Colonic mucosa (tissue), 4 donors: Measurements from ENCODE around the gene TEKT3. TPM values are rescaled to one million over a fixed set of nuclear protein-coding genes. Genes with fewer than 3 reads are reported as not detected.

ENCODE experiments used
- DNase-seq: peaks from one replicate; pipeline ENCODE4 v3.0.0-alpha.2; 2020
- H3K27ac ChIP-seq: fragments of 200-600 bp; one replicate; pipeline ENCODE4 v1.8.0; 2021
- H3K27me3 ChIP-seq: fragments of 200-600 bp; one replicate; pipeline ENCODE4 v1.8.0; 2021
- H3K36me3 ChIP-seq: fragments of 200-600 bp; one replicate; pipeline ENCODE4 v1.8.0; 2021
- H3K4me1 ChIP-seq: fragments of 200-600 bp; one replicate; pipeline ENCODE4 v1.8.0; 2021; ENCODE audit warnings: mild to moderate bottlenecking
- H3K4me3 ChIP-seq: fragments of 200-600 bp; one replicate; pipeline ENCODE4 v1.8.0; 2021
- H3K9ac ChIP-seq, 2 donors: one replicate each; pipeline ENCODE4 v1.7.0; 2013; ENCODE audit warnings: control low read depth in 2 of 2, low read depth in 2 of 2, low read length in 2 of 2
- H3K9me3 ChIP-seq: fragments of 200-600 bp; one replicate; pipeline ENCODE4 v1.8.0; 2021
- intact Hi-C: fragments of 100-400 bp; cut with DNase I; formaldehyde crosslinking; loops from one replicate; pipeline ENCODE4 v1.14.1; 2022
- total RNA-seq, 2 donors: library from RNA; stranded (reverse); fragmentation: NEBNext Ultra II Directional in 1 of 2; extraction: Animal tissue kit (Norgen Biotek cat#: 25700) in 1 of 2; gene quantifications; one replicate each; pipeline ENCODE4 v1.2.1, GENCODE V29; 2021
- TF ChIP-seq, protein P1 (sequence below): fragments of 200-600 bp; IDR thresholded peaks from one replicate; pipeline ENCODE4 v1.8.0; 2022; ENCODE audit warnings: antibody characterized with exemption, mild to moderate bottlenecking
- donor health status: healthy.
- donor health status: DM: no; HTN: no; CAD: no.
- donor health status: DM: no; HTN: no; CAD: no.

Gene TEKT3
- total RNA-seq, 2 donors from 2014 or later, result 0.45 TPM; not detected in 1

DNA sequence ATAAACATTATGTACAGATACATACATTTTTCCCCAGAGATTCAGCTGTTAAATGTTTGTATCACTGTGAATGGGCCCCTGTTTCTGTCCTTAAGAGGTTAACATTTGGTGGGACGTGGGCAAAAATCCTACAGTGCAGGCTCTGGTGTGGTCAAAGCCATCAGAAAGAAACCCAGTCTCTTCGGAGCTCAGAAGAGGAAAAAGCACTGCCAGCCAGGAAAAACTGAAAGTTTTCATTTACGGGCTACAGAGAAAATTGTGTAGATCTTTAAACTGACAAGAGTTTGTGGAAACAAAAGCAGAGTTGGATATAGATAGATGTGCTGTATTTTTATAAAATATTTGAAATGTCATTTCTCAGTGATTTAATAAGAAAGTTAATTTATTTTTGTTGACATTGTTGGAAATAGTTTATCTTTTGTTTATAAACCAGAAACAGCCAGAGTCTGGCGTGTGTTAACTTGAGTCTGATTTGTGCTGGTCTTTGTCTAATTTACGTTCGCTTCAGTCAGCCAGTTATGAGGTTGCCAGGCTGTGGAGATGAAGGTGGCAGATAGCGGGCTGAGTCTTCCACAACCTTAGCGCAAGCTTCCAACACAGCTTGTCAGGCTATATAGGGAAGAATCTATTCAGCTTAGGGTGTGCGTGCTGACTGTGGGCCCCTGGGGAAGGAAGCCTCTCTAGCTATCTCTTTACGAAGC is 9.5 kb upstream of the TEKT3 start:
- H3K27me3 ChIP-seq, result no peaks in the 10 kb centered on the region
- TF ChIP-seq, protein P1, sequence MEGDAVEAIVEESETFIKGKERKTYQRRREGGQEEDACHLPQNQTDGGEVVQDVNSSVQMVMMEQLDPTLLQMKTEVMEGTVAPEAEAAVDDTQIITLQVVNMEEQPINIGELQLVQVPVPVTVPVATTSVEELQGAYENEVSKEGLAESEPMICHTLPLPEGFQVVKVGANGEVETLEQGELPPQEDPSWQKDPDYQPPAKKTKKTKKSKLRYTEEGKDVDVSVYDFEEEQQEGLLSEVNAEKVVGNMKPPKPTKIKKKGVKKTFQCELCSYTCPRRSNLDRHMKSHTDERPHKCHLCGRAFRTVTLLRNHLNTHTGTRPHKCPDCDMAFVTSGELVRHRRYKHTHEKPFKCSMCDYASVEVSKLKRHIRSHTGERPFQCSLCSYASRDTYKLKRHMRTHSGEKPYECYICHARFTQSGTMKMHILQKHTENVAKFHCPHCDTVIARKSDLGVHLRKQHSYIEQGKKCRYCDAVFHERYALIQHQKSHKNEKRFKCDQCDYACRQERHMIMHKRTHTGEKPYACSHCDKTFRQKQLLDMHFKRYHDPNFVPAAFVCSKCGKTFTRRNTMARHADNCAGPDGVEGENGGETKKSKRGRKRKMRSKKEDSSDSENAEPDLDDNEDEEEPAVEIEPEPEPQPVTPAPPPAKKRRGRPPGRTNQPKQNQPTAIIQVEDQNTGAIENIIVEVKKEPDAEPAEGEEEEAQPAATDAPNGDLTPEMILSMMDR, result no peak
- H3K36me3 ChIP-seq, result no peaks in the 10 kb centered on the region
- H3K4me3 ChIP-seq, result no peak overlapping the region
- peaks cover 6% of the 10 kb centered on the region for H3K4me1 ChIP-seq
- no peak for DNase-seq
- intact Hi-C loops, result loop anchor here (5.0 kb wide), 1 partner anchor 84 kb away; the partner anchor contains the start of gene PMP22
- H3K9ac ChIP-seq, result no peak overlapping the region
- H3K9me3 ChIP-seq, result no peaks in the 10 kb centered on the region
- H3K27ac ChIP-seq, result peak overlapping the region; percentile 51

DNA sequence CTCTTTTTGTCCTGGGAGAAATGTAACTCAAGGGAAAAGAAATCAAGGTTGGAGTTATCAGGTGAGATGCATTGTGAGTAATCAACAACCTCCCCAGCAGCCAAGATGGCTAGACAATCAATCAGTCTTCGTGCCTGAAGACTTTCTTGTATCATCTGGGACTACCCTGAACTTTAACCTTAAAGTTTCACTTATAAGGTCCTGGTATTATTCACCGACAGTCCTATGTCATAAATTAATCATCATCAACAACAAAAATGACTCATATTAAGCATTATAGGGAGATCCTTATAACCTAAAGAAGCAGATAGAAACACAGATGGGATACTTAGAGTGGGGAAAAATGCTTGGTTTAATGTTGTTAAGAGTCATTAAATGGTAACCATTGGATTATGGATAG is 7.7 kb upstream of the TEKT3 start:
- H3K4me1 ChIP-seq, result peaks cover 6% of the 10 kb centered on the region
- no peaks in the 10 kb centered on the region for H3K27me3 ChIP-seq
- intact Hi-C loops, result no loop called here

DNA sequence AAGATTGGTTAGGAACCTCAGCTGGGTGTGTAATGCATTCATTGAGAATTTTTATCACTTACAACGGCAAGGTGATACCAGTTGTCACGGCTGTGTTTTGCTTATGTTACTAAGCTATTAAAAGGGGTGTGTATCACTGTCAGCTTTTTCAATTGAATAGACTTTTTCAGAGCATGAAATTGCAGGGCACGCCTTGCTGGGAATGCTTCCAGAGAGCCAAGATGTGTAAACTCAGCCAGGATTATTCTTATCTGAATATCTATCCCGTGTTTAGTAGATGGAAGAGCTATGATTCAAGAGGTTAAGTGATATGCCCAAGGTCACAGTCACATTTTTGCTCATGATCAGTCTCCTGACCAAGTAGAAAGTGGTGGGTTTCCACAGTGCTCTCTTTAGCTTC is 6.6 kb upstream of the TEKT3 start:
- TF ChIP-seq, protein P1, result no peak
- intact Hi-C loops, result no loop called here
- Histone ChIP-seq H3K9ac (peak overlapping the region in 1 of 2 donors; percentile 38), H3K27ac (peak overlapping the region; percentile 51), H3K4me1 (peaks cover 6% of the 10 kb centered on the region), H3K4me3 (no peak overlapping the region), H3K36me3 (no peaks in the 10 kb centered on the region), H3K9me3 (no peaks in the 10 kb centered on the region), H3K27me3 (no peaks in the 10 kb centered on the region)
- peak; percentile 89 for DNase-seq

More for the DNA sequence above, 7.7 kb upstream of the TEKT3 start:
- Histone ChIP-seq H3K36me3 (no peaks in the 10 kb centered on the region), H3K9me3 (no peaks in the 10 kb centered on the region), H3K4me3 (no peak overlapping the region), H3K9ac (no peak overlapping the region), H3K27ac (no peak overlapping the region)
- DNase-seq, result no peak
- TF ChIP-seq, protein P1, result no peak

DNA sequence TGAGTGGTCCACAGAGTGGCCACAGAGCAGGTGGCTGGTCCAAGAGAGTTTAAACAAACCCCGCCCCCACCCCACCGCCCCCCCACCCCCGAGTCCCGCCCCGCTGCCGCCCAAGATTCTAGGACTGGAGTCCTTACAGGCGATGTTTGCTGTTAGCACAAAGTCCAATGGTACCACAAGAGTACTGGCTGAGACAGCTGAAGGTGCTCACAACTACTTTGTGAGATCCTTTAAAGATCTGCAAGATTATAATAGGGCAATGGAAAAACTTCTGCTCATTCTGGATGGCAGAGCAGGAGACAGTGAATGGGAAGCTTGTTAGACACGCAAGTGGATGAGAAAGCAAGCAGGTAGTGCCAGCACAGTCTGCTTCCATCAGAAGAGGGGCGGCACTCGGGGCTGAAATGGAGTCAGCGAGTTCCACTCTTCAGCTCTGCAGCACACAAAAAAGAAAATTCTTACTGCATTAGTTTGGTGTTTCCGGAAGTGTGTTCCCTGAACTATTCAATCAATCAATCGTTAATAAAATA is 4.7 kb upstream of the TEKT3 start:
- H3K9ac ChIP-seq, result no peak overlapping the region
- H3K9me3 ChIP-seq, result no peaks in the 10 kb centered on the region
- TF ChIP-seq, protein P1, result no peak
- intact Hi-C loops, result no loop called here
- H3K4me1 ChIP-seq, result peaks cover 14% of the 10 kb centered on the region
- no peak for DNase-seq
- no peaks in the 10 kb centered on the region for H3K36me3 ChIP-seq
- H3K27ac ChIP-seq, result no peak overlapping the region
- no peak overlapping the region for H3K4me3 ChIP-seq
- no peaks in the 10 kb centered on the region for H3K27me3 ChIP-seq

DNA sequence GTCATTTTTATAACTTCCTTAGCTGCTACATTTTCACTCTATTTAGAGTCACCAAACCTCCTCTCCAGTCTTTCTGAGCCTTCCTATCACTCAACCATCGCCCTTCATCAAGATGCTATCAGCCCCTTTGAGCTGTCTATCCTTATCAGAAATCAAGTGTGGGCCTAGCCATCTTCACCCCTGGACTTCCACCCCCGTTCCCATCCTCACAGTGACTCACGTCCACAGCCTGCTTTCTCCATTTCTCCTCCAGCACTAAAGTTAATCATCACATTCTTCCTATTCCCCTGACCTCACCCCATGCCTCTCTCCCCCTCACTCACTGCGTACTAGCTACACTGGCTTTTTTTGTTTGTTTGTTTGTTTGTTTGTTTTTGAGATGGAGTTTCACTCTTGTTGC is 2.4 kb upstream of the TEKT3 start:
- no peak for DNase-seq
- intact Hi-C loops, result no loop called here
- TF ChIP-seq, protein P1, result no peak

More for the DNA sequence above, 2.4 kb upstream of the TEKT3 start:
- Histone ChIP-seq H3K4me1 (peaks cover 17% of the 10 kb centered on the region), H3K27ac (no peak overlapping the region), H3K36me3 (no peaks in the 10 kb centered on the region), H3K27me3 (no peaks in the 10 kb centered on the region), H3K9me3 (no peaks in the 10 kb centered on the region), H3K9ac (no peak overlapping the region), H3K4me3 (no peak overlapping the region)
